Measurements from ENCODE around the gene SNORC. TPM values are rescaled to one million over a fixed set of nuclear protein-coding genes. Genes with fewer than 3 reads are reported as not detected.
"Not testable (repeated sequence)": the region's sequence is repeated elsewhere in the genome, so short reads cannot be mapped to it uniquely, and the experiment has no call there.

Gene SNORC
- total and polyA plus RNA-seq, 5 donors, result 0.59 to 1.9 (median 1.1) TPM

DNA sequence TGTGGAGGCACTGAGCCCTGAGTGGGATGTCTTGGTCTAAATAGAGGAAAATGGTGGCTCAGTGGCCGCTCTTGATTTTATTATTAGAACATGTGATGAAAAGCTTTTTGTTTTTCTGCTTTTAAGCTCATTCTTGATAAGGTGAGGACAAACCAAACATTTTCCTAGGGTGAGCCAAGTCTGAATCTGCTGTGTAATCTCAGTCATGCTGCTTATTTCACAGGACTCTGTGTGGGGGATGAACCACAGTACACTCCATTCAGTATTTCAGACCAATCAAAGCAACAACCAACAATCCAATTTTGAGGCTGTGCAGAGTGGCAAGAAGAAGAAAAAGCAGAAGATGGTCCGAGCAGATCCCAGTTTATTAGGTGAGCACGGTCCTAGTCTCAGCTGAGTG is 20.0 kb upstream of the SNORC start:
- intact Hi-C loops (cut with DNase I), result loop anchor here (5.0 to 10.0 kb wide), 4 partner anchors 202 to 405 kb away; partner anchors contain the start of gene ATG16L1 (in 3 of the 4)

GRCh38 chr2:232852081-232852480 is 18.0 kb upstream of the SNORC start:
- not testable (repeated sequence) for H3K4me1 ChIP-seq (ENCODE audit: control insufficient read depth, insufficient read depth, low read length); H3K4me3 ChIP-seq (ENCODE audit: low read length); H3K27me3 ChIP-seq (ENCODE audit: control insufficient read depth, insufficient read depth); H3K27ac ChIP-seq (ENCODE audit: low read length); H3K9me3 ChIP-seq (ENCODE audit: control insufficient read depth, low read length); ATAC-seq; DNase-seq
- WGBS, result 93% methylated on average over 11 of the region's 11 CpGs
- intact Hi-C loops (cut with DNase I), result loop anchor here (5.0 to 10.0 kb wide), 4 partner anchors 200 to 403 kb away; partner anchors contain the start of gene ATG16L1 (in 3 of the 4)

More for the DNA sequence above, 20.0 kb upstream of the SNORC start:
- no peaks in the 10 kb centered on the region for H3K27me3 ChIP-seq (ENCODE audit: control insufficient read depth, insufficient read depth)
- no peaks in the 10 kb centered on the region for H3K9me3 ChIP-seq (ENCODE audit: control insufficient read depth, low read length)
- 74% methylated on average over 3 of the region's 3 CpGs for WGBS
- ATAC-seq (no peak), DNase-seq (no peak)
- H3K27ac ChIP-seq (ENCODE audit: low read length), result no peak overlapping the region
- H3K4me1 ChIP-seq (ENCODE audit: control insufficient read depth, insufficient read depth, low read length), result peaks cover 1% of the 10 kb centered on the region
- H3K4me3 ChIP-seq (ENCODE audit: low read length), result no peak overlapping the region

DNA sequence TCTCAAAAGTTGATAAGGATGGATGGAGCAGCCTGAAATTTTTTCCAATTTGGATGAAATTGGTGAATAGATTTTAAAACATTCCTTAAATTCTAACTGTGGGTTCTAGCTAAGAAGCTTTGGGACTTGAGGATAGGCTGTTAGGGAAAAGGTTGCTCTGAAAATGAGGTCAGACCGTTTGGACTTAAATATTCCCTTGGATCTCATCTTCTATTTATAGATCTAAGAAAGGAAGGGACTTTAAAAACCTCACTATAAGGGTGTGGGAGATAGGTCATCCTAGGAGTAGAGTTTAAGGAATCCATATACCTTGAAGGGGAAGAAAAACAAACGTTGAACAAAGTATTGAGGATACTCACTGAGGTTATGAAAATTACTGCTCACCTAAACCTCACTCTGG is 17.4 kb upstream of the SNORC start:
- intact Hi-C loops (cut with DNase I), result loop anchor here (5.0 to 10.0 kb wide), 4 partner anchors 200 to 402 kb away; partner anchors contain the start of gene ATG16L1 (in 3 of the 4)

GRCh38 chr2:232854082-232854481 is 16.0 kb upstream of the SNORC start:
- 52% methylated on average over 7 of the region's 7 CpGs for WGBS
- peak in 1 of 2 donors; percentile 69 for ATAC-seq
- H3K27ac ChIP-seq (ENCODE audit: low read length), result no peak overlapping the region

More for the DNA sequence above, 17.4 kb upstream of the SNORC start:
- Histone ChIP-seq H3K9me3 (ENCODE audit: control insufficient read depth, low read length) (no peaks in the 10 kb centered on the region), H3K4me3 (ENCODE audit: low read length) (no peak overlapping the region), H3K27me3 (ENCODE audit: control insufficient read depth, insufficient read depth) (no peaks in the 10 kb centered on the region), H3K27ac (ENCODE audit: low read length) (no peak overlapping the region), H3K4me1 (ENCODE audit: control insufficient read depth, insufficient read depth, low read length) (peaks cover 1% of the 10 kb centered on the region)
- DNase-seq, result no peak
- 29% methylated on average over 2 of the region's 2 CpGs for WGBS
- ATAC-seq, result no peak

DNA sequence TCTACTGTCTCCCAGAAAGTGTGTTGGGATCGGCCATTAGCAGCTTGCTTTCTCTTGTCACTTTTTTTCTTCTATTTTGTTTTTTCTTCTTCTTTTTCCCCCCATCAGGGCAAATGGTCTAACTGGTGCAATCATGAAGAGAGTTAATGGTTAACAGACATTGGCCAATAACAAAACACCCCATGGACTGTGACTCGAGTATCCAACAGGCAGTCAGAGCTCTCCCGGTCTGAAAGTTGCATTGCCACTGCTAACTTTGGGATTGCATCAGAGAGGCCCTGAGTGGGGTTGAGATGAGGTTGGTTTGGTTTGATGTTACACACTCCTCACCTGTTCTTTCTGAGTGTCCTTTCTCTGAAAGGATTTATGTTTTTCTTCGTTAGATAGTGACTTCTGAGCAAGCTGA is 12.9 kb upstream of the SNORC start:
- DNase-seq (no peak), ATAC-seq (no peak)
- no peaks in the 10 kb centered on the region for H3K27me3 ChIP-seq (ENCODE audit: control insufficient read depth, insufficient read depth)
- H3K27ac ChIP-seq (ENCODE audit: low read length), result no peak overlapping the region
- no peaks in the 10 kb centered on the region for H3K4me1 ChIP-seq (ENCODE audit: control insufficient read depth, insufficient read depth, low read length)
- H3K4me3 ChIP-seq (ENCODE audit: low read length), result no peak overlapping the region
- WGBS, result 78% methylated on average over 4 of the region's 4 CpGs
- intact Hi-C loops (cut with DNase I), result loop anchor here in 2 of 4 donors (10.0 kb wide), 2 partner anchors 198 to 398 kb away; partner anchors contain the start of gene ATG16L1 (in 1 of the 2)
- H3K9me3 ChIP-seq (ENCODE audit: control insufficient read depth, low read length), result no peaks in the 10 kb centered on the region

More at GRCh38 chr2:232854082-232854481, 16.0 kb upstream of the SNORC start:
- no peak overlapping the region for H3K4me3 ChIP-seq (ENCODE audit: low read length)
- H3K27me3 ChIP-seq (ENCODE audit: control insufficient read depth, insufficient read depth), result no peaks in the 10 kb centered on the region
- DNase-seq, result peak in 1 of 3 donors; percentile 51
- peaks cover 1% of the 10 kb centered on the region for H3K4me1 ChIP-seq (ENCODE audit: control insufficient read depth, insufficient read depth, low read length)
- intact Hi-C loops (cut with DNase I), result loop anchor here (5.0 to 10.0 kb wide), 4 partner anchors 198 to 401 kb away; partner anchors contain the start of gene ATG16L1 (in 3 of the 4)
- H3K9me3 ChIP-seq (ENCODE audit: control insufficient read depth, low read length), result no peaks in the 10 kb centered on the region

DNA sequence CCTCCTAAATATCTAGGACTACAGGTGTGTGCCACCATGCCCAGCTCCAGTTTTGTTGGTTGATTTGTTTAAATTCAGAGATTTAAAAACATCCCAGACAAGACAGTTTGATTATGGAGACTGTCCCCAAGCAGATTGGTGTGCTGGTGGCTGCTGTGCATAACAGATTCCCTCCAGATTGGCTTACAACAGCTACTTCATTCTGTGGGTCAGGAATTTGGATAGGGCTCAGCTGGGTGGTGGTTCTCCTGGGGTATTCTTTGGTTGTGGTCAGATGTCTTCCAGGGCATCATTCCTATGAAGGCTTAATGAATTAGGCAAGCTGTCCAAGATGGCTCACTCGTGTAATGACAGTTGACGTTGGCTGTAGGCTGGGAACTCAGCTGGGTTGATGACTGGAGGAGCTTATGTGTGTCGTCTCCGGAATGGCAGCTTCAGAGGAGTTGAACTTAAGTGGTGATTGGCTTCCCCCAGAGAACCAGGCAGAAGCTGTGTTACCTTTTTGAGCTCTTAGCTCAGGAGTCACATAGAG is 10.6 kb upstream of the SNORC start:
- 93% methylated on average over 4 of the region's 4 CpGs for WGBS
- intact Hi-C loops (cut with DNase I), result loop anchor here in 2 of 4 donors (10.0 kb wide), 2 partner anchors 195 to 395 kb away; partner anchors contain the start of gene ATG16L1 (in 1 of the 2)
- H3K9me3 ChIP-seq (ENCODE audit: control insufficient read depth, low read length), result no peaks in the 10 kb centered on the region
- no peaks in the 10 kb centered on the region for H3K27me3 ChIP-seq (ENCODE audit: control insufficient read depth, insufficient read depth)
- no peak for DNase-seq
- H3K4me3 ChIP-seq (ENCODE audit: low read length), result no peak overlapping the region
- H3K27ac ChIP-seq (ENCODE audit: low read length), result no peak overlapping the region
- no peak for ATAC-seq
- H3K4me1 ChIP-seq (ENCODE audit: control insufficient read depth, insufficient read depth, low read length), result no peaks in the 10 kb centered on the region

- no peak for ATAC-seq
- no peak overlapping the region for H3K27ac ChIP-seq (ENCODE audit: low read length)
- intact Hi-C loops (cut with DNase I), result no loop called here
- 87% methylated on average over 9 of the region's 9 CpGs for WGBS
- no peak for DNase-seq
- H3K9me3 ChIP-seq (ENCODE audit: control insufficient read depth, low read length), result no peaks in the 10 kb centered on the region
- no peaks in the 10 kb centered on the region for H3K27me3 ChIP-seq (ENCODE audit: control insufficient read depth, insufficient read depth)
- no peak overlapping the region for H3K4me3 ChIP-seq (ENCODE audit: low read length)
- H3K4me1 ChIP-seq (ENCODE audit: control insufficient read depth, insufficient read depth, low read length), result no peaks in the 10 kb centered on the region
Measured at GRCh38 chr2:232860593-232861241, 9.3 kb upstream of the SNORC start.

- 96% methylated on average over 5 of the region's 5 CpGs for WGBS
Measured at GRCh38 chr2:232861353-232861752, 8.7 kb upstream of the SNORC start.

GRCh38 chr2:232863996-232864395 is 6.1 kb upstream of the SNORC start:
- H3K27me3 ChIP-seq (ENCODE audit: control insufficient read depth, insufficient read depth), result no peaks in the 10 kb centered on the region
- no peak for ATAC-seq
- WGBS, result 92% methylated on average over 2 of the region's 2 CpGs
- no peak overlapping the region for H3K27ac ChIP-seq (ENCODE audit: low read length)
- H3K9me3 ChIP-seq (ENCODE audit: control insufficient read depth, low read length), result no peaks in the 10 kb centered on the region
- H3K4me3 ChIP-seq (ENCODE audit: low read length), result no peak overlapping the region
- no peaks in the 10 kb centered on the region for H3K4me1 ChIP-seq (ENCODE audit: control insufficient read depth, insufficient read depth, low read length)
- no peak for DNase-seq
- intact Hi-C loops (cut with DNase I), result no loop called here

More at GRCh38 chr2:232861353-232861752, 8.7 kb upstream of the SNORC start:
- no peak for DNase-seq
- H3K27ac ChIP-seq (ENCODE audit: low read length), result no peak overlapping the region
- H3K4me3 ChIP-seq (ENCODE audit: low read length), result no peak overlapping the region
- no peaks in the 10 kb centered on the region for H3K9me3 ChIP-seq (ENCODE audit: control insufficient read depth, low read length)
- H3K4me1 ChIP-seq (ENCODE audit: control insufficient read depth, insufficient read depth, low read length), result no peaks in the 10 kb centered on the region
- intact Hi-C loops (cut with DNase I), result no loop called here
- no peaks in the 10 kb centered on the region for H3K27me3 ChIP-seq (ENCODE audit: control insufficient read depth, insufficient read depth)
- no peak for ATAC-seq

- no peak overlapping the region for H3K27ac ChIP-seq (ENCODE audit: low read length)
- 98% methylated on average over 1 of the region's 1 CpG for WGBS
- intact Hi-C loops (cut with DNase I), result no loop called here
Measured at GRCh38 chr2:232865165-232865564, 4.9 kb upstream of the SNORC start.

DNA sequence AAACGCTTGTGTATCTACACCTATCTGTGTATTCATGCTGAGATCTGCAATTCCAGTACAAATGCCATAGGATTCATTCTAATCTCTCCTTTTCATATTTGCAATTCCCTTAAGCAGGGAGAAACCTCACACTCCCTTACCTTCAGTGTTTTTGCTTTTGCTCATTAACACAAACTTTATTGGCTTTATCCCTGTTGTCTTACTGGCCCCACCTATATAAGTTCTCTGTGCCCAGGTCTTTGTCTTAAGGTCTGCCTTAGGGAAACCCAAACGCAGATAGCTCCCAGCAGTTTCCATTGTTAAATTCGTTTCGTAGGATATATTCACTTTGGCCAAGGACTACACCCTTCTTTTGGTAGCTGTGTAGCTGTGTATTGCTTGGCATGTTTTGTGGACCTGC is 4.0 kb upstream of the SNORC start:
- no peaks in the 10 kb centered on the region for H3K27me3 ChIP-seq (ENCODE audit: control insufficient read depth, insufficient read depth)
- WGBS, result 80% methylated on average over 4 of the region's 4 CpGs
- H3K4me3 ChIP-seq (ENCODE audit: low read length), result no peak overlapping the region
- ATAC-seq, result no peak
- intact Hi-C loops (cut with DNase I), result no loop called here
- no peak for DNase-seq
- H3K9me3 ChIP-seq (ENCODE audit: control insufficient read depth, low read length), result no peaks in the 10 kb centered on the region
- no peaks in the 10 kb centered on the region for H3K4me1 ChIP-seq (ENCODE audit: control insufficient read depth, insufficient read depth, low read length)
- no peak overlapping the region for H3K27ac ChIP-seq (ENCODE audit: low read length)

More at GRCh38 chr2:232865165-232865564, 4.9 kb upstream of the SNORC start:
- no peaks in the 10 kb centered on the region for H3K9me3 ChIP-seq (ENCODE audit: control insufficient read depth, low read length)
- no peak overlapping the region for H3K4me3 ChIP-seq (ENCODE audit: low read length)
- no peaks in the 10 kb centered on the region for H3K27me3 ChIP-seq (ENCODE audit: control insufficient read depth, insufficient read depth)
- ATAC-seq (no peak), DNase-seq (no peak)
- H3K4me1 ChIP-seq (ENCODE audit: control insufficient read depth, insufficient read depth, low read length), result no peaks in the 10 kb centered on the region
